H9 (cell line): Measurements from ENCODE around the gene DCX. TPM values are rescaled to one million over a fixed set of nuclear protein-coding genes. Genes with fewer than 3 reads are reported as not detected.

Experiments
- DNase-seq: peaks from one replicate; pipeline ENCODE4 v3.0.0-alpha.2; 2017
- H2AFZ ChIP-seq: one replicate; pipeline ENCODE4 v1.6.1; 2013; ENCODE audit warnings: mild to moderate bottlenecking, low read length, control low read depth, moderate library complexity
- H2AK5ac ChIP-seq: 2 replicates; pipeline ENCODE4 v1.6.1; 2013; ENCODE audit warnings: low read length, control low read depth, mixed read lengths; ENCODE audit not compliant: insufficient read length
- H2BK120ac ChIP-seq: one replicate; pipeline ENCODE4 v1.6.1; 2013; ENCODE audit warnings: low read depth, mild to moderate bottlenecking, low read length, control low read depth, inconsistent platforms; ENCODE audit not compliant: poor library complexity, severe bottlenecking
- H2BK12ac ChIP-seq: 2 replicates; pipeline ENCODE4 v1.6.1; 2013; ENCODE audit warnings: low read length, control low read depth, mixed read lengths, low read depth; ENCODE audit not compliant: insufficient read length
- H2BK15ac ChIP-seq: 2 replicates; pipeline ENCODE4 v1.6.1; 2013; ENCODE audit warnings: low read depth, low read length, control low read depth
- H2BK20ac ChIP-seq: one replicate; pipeline ENCODE4 v1.6.1; 2013; ENCODE audit warnings: low read depth, mild to moderate bottlenecking, low read length, control low read depth, inconsistent platforms; ENCODE audit not compliant: poor library complexity, severe bottlenecking
- H2BK5ac ChIP-seq: 2 replicates; pipeline ENCODE4 v1.6.1; 2013; ENCODE audit warnings: low read length, control low read depth, mixed read lengths; ENCODE audit not compliant: insufficient read length
- H3K14ac ChIP-seq: 2 replicates; pipeline ENCODE4 v1.6.1; 2013; ENCODE audit warnings: low read length, control low read depth; ENCODE audit not compliant: insufficient read depth
- H3K18ac ChIP-seq: 2 replicates; pipeline ENCODE4 v1.6.1; 2013; ENCODE audit warnings: low read depth, mild to moderate bottlenecking, mixed read lengths, low read length, control low read depth; ENCODE audit not compliant: insufficient read length
- H3K23ac ChIP-seq: 2 replicates; pipeline ENCODE4 v1.6.1; 2013; ENCODE audit warnings: low read length, control low read depth, mixed read lengths, low read depth; ENCODE audit not compliant: insufficient read length
- H3K23me2 ChIP-seq: 2 replicates; pipeline ENCODE4 v1.6.1; 2013; ENCODE audit warnings: low read depth, mild to moderate bottlenecking, mixed read lengths, low read length, control low read depth; ENCODE audit not compliant: insufficient read length, poor library complexity, severe bottlenecking
- H3K27ac ChIP-seq: 2 replicates; pipeline ENCODE4 v1.5.1; 2013; ENCODE audit warnings: low read length, control low read depth, mixed read lengths, low read depth; ENCODE audit not compliant: insufficient read length
- H3K27me3 ChIP-seq: 2 replicates; pipeline ENCODE4 v1.6.1; 2013; ENCODE audit warnings: low read length, control low read depth, inconsistent platforms; ENCODE audit not compliant: insufficient read depth
- H3K4ac ChIP-seq: 2 replicates; pipeline ENCODE4 v1.6.1; 2013; ENCODE audit warnings: low read depth, mild to moderate bottlenecking, control low read depth, inconsistent platforms, low read length, moderate library complexity
- H3K4me1 ChIP-seq: 2 replicates; pipeline ENCODE4 v1.6.1; 2013; ENCODE audit warnings: low read length, control low read depth, inconsistent platforms; ENCODE audit not compliant: insufficient read depth
- H3K4me2 ChIP-seq: 2 replicates; pipeline ENCODE4 v1.6.1; 2013; ENCODE audit warnings: low read length, control low read depth, mixed read lengths; ENCODE audit not compliant: insufficient read length, insufficient read depth
- H3K56ac ChIP-seq: 2 replicates; pipeline ENCODE4 v1.6.1; 2013; ENCODE audit warnings: low read depth, mild to moderate bottlenecking, mixed read lengths, low read length, control low read depth; ENCODE audit not compliant: insufficient read length
- H3K79me1 ChIP-seq: 2 replicates; pipeline ENCODE4 v1.6.1; 2013; ENCODE audit warnings: low read depth, mild to moderate bottlenecking, moderate library complexity, low read length, control low read depth, inconsistent platforms; ENCODE audit not compliant: insufficient read depth, poor library complexity, severe bottlenecking
- H3K79me2 ChIP-seq: 2 replicates; pipeline ENCODE4 v1.6.1; 2013; ENCODE audit warnings: low read length, control low read depth, inconsistent platforms; ENCODE audit not compliant: insufficient read depth
- H3K9ac ChIP-seq: 2 replicates; pipeline ENCODE4 v1.6.1; 2013; ENCODE audit warnings: low read length, control low read depth, mixed read lengths; ENCODE audit not compliant: insufficient read length; ENCODE audit errors: extremely low read depth
- H3K9me3 ChIP-seq: one replicate; pipeline ENCODE4 v1.6.1; 2013; ENCODE audit warnings: low read depth, low read length, inconsistent platforms; ENCODE audit not compliant: control insufficient read depth
- H3T11ph ChIP-seq: one replicate; pipeline ENCODE4 v1.6.1; 2013; ENCODE audit warnings: mild to moderate bottlenecking, low read length, control low read depth, inconsistent platforms
- H4K20me1 ChIP-seq: one replicate; pipeline ENCODE4 v1.6.1; 2013; ENCODE audit not compliant: control insufficient read depth, insufficient read length, insufficient read depth
- H4K5ac ChIP-seq: 2 replicates; pipeline ENCODE4 v1.6.1; 2013; ENCODE audit warnings: low read depth, mild to moderate bottlenecking, mixed read lengths, low read length, control low read depth; ENCODE audit not compliant: insufficient read length
- H4K8ac ChIP-seq: replicated peaks from 2 replicates; pipeline ENCODE4 v1.6.1; 2013; ENCODE audit warnings: low read length, control low read depth, mixed read lengths, low read depth; ENCODE audit not compliant: insufficient read length
- H4K91ac ChIP-seq: 2 replicates; pipeline ENCODE4 v1.6.1; 2013; ENCODE audit warnings: low read depth, mild to moderate bottlenecking, moderate library complexity, mixed read lengths, low read length, control low read depth; ENCODE audit not compliant: insufficient read length
- H3K27ac Mint-ChIP-seq, 3 experiments: 2 replicates in 2 of 3; 3 replicates in 1 of 3; pipeline ENCODE4 v1.8.0; 2020 to 2021; ENCODE audit warnings: mixed read lengths in 3 of 3, mild to moderate bottlenecking in 1 of 3, moderate library complexity in 1 of 3
- H3K27me3 Mint-ChIP-seq: 2 replicates; pipeline ENCODE4 v1.8.0; 2021; ENCODE audit warnings: low read depth, mild to moderate bottlenecking, moderate library complexity, mixed read lengths
- H3K36me3 Mint-ChIP-seq, 3 experiments: 2 replicates in 2 of 3; 3 replicates in 1 of 3; pipeline ENCODE4 v1.8.0; 2020 to 2021; ENCODE audit warnings: low read depth in 3 of 3, mixed read lengths in 3 of 3; ENCODE audit not compliant: insufficient read depth in 1 of 3
- H3K4me1 Mint-ChIP-seq, 2 experiments: 2 replicates each; pipeline ENCODE4 v1.8.0; 2020; ENCODE audit warnings: mixed read lengths in 2 of 2
- H3K4me3 Mint-ChIP-seq, 2 experiments: 2 replicates in 1 of 2; 3 replicates in 1 of 2; pipeline ENCODE4 v1.8.0; 2020 to 2021; ENCODE audit warnings: mild to moderate bottlenecking in 2 of 2, mixed read lengths in 2 of 2, moderate library complexity in 1 of 2
- H3K9me3 Mint-ChIP-seq, 2 experiments: 2 replicates in 1 of 2; 3 replicates in 1 of 2; pipeline ENCODE4 v1.8.0; 2020; ENCODE audit warnings: mild to moderate bottlenecking in 2 of 2, mixed read lengths in 2 of 2, moderate library complexity in 1 of 2
- WGBS: extraction: QIAGEN DNeasy Blood & Tissue Kit; methylation state at CpG from one replicate; pipeline ENCODE4 v1.1.7; 2013; ENCODE audit warnings: missing lambda C conversion rate, low lambda C conversion rate, mixed read lengths; ENCODE audit not compliant: insufficient read length; ENCODE audit errors: extremely low coverage; 5-methylcytosine and 5-hydroxymethylcytosine counted together
- total RNA-seq: library from RNA; stranded (reverse); gene quantifications from 2 replicates; pipeline ENCODE4 v1.2.1, GENCODE V29; 2021
- TF ChIP-seq, protein P1 (sequence below): fragments of 200-600 bp; sonication (generic); conservative IDR thresholded peaks from 3 replicates; pipeline ENCODE4 v1.8.0; 2021; ENCODE audit warnings: antibody characterized with exemption, mild to moderate bottlenecking

Gene DCX
- total RNA-seq, 1 experiment from 2014 or later, result 2.0 TPM

DNA sequence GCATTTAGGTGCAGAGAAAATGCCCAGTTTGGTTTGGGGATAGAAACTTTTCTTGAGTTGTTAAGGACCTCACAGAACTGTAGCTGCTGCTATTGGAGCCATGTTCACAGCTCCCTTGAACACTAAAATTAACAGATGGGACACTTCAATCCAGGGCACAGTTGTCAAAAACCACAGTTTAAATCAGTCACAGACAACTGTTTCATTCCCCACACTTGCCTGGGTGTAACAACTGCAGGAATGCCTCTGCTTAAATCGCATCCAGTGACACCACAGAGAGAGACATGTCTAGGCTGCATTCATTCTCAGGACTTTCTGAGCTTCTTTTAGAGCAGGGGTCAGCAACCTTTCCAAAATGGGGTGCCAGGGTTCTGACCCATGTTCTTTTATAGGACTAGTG lies 129.0 kb downstream of the DCX start:
- H3K36me3 Mint-ChIP-seq, result no peaks in the 10 kb centered on the region
- Histone ChIP-seq H3K79me2 (no peaks in the 10 kb centered on the region), H3K23me2 (no peaks in the 10 kb centered on the region), H2BK15ac (no peak overlapping the region), H3K23ac (no peak overlapping the region), H4K5ac (no peak overlapping the region), H3K79me1 (no peaks in the 10 kb centered on the region), H2AFZ (no peak overlapping the region), H3K56ac (no peak overlapping the region), H3K9me3 (no peaks in the 10 kb centered on the region), H4K8ac (no peak overlapping the region), H2BK5ac (no peak overlapping the region), H2BK20ac (no peak overlapping the region), H3K4me2 (no peak overlapping the region), H2AK5ac (no peak overlapping the region), H3K14ac (no peak overlapping the region; the same call in 1 of the 2 replicates), H3K4me1 (no peaks in the 10 kb centered on the region), H3K18ac (no peak overlapping the region), H4K20me1 (no peaks in the 10 kb centered on the region), H3K9ac (no peak overlapping the region), H4K91ac (no peak overlapping the region), H3K27ac (no peak overlapping the region), H3K4ac (no peak overlapping the region), H2BK120ac (no peak overlapping the region), H2BK12ac (no peak overlapping the region), H3K27me3 (no peaks in the 10 kb centered on the region; the same call in 1 of the 2 replicates), H3T11ph (no peak overlapping the region)
- WGBS, result no CpG with 5 or more reads among the region's 1 CpG
- H3K9me3 Mint-ChIP-seq, result no peaks in the 10 kb centered on the region
- no peak for DNase-seq
- peaks cover 5% of the 10 kb centered on the region for H3K27me3 Mint-ChIP-seq
- no peaks in the 10 kb centered on the region for H3K4me1 Mint-ChIP-seq
- H3K27ac Mint-ChIP-seq, result no peak overlapping the region
- H3K4me3 Mint-ChIP-seq, result no peak overlapping the region
- TF ChIP-seq, protein P1, sequence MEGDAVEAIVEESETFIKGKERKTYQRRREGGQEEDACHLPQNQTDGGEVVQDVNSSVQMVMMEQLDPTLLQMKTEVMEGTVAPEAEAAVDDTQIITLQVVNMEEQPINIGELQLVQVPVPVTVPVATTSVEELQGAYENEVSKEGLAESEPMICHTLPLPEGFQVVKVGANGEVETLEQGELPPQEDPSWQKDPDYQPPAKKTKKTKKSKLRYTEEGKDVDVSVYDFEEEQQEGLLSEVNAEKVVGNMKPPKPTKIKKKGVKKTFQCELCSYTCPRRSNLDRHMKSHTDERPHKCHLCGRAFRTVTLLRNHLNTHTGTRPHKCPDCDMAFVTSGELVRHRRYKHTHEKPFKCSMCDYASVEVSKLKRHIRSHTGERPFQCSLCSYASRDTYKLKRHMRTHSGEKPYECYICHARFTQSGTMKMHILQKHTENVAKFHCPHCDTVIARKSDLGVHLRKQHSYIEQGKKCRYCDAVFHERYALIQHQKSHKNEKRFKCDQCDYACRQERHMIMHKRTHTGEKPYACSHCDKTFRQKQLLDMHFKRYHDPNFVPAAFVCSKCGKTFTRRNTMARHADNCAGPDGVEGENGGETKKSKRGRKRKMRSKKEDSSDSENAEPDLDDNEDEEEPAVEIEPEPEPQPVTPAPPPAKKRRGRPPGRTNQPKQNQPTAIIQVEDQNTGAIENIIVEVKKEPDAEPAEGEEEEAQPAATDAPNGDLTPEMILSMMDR, result no peak
